HEK293 (cell line): ENCODE results near the gene ERO1B.

Experiments
- BCL11B ChIP-seq: fragments of 450-650 bp; formaldehyde crosslinking; IDR thresholded peaks from 2 replicates; pipeline ENCODE4 v1.5.1; 2016; ENCODE audit warnings: low read depth, missing biosample characterization, missing genetic modification characterization
- KLF1 ChIP-seq: fragments of 450-650 bp; formaldehyde crosslinking; IDR thresholded peaks from 2 replicates; pipeline ENCODE4 v1.5.1; 2016; ENCODE audit warnings: missing biosample characterization, missing genetic modification characterization
- KLF8 ChIP-seq: fragments of 450-650 bp; formaldehyde crosslinking; IDR thresholded peaks from 2 replicates; pipeline ENCODE4 v1.5.1; 2016; ENCODE audit warnings: missing biosample characterization, missing genetic modification characterization
- ZBTB17 ChIP-seq: fragments of 450-650 bp; formaldehyde crosslinking; IDR thresholded peaks from 2 replicates; pipeline ENCODE4 v1.5.1; 2016; ENCODE audit warnings: missing biosample characterization, missing genetic modification characterization
- ZBTB20 ChIP-seq: fragments of 450-650 bp; formaldehyde crosslinking; IDR thresholded peaks from 2 replicates; pipeline ENCODE4 v1.5.1; 2016; ENCODE audit warnings: missing biosample characterization, missing genetic modification characterization
- ZNF155 ChIP-seq: fragments of 450-650 bp; formaldehyde crosslinking; IDR thresholded peaks from 2 replicates; pipeline ENCODE4 v1.5.1; 2016; ENCODE audit warnings: missing biosample characterization, missing genetic modification characterization
- ZNF391 ChIP-seq: fragments of 450-650 bp; formaldehyde crosslinking; IDR thresholded peaks from 2 replicates; pipeline ENCODE4 v1.5.1; 2016; ENCODE audit warnings: low read depth, missing biosample characterization, missing genetic modification characterization, borderline replicate concordance
- ZNF433 ChIP-seq: fragments of 450-650 bp; formaldehyde crosslinking; IDR thresholded peaks from 2 replicates; pipeline ENCODE4 v1.5.1; 2016; ENCODE audit warnings: missing biosample characterization, missing genetic modification characterization, low read depth
- ZNF48 ChIP-seq: fragments of 450-650 bp; formaldehyde crosslinking; IDR thresholded peaks from 2 replicates; pipeline ENCODE4 v1.5.1; 2016; ENCODE audit warnings: missing biosample characterization, missing genetic modification characterization
- ZNF549 ChIP-seq: fragments of 450-650 bp; IDR thresholded peaks from 2 replicates; pipeline ENCODE4 v1.5.1; 2018; ENCODE audit warnings: missing biosample characterization, missing genetic modification characterization, mild to moderate bottlenecking, inconsistent platforms, moderate library complexity
- ZNF600 ChIP-seq: fragments of 450-650 bp; formaldehyde crosslinking; IDR thresholded peaks from 2 replicates; pipeline ENCODE4 v1.5.1; 2016; ENCODE audit warnings: missing biosample characterization, missing genetic modification characterization
- ZNF624 ChIP-seq: fragments of 450-650 bp; formaldehyde crosslinking; IDR thresholded peaks from 2 replicates; pipeline ENCODE4 v1.5.1; 2017; ENCODE audit warnings: missing biosample characterization, missing genetic modification characterization
- ZNF626 ChIP-seq: fragments of 450-650 bp; sonication (Bioruptor Pico); formaldehyde crosslinking; IDR thresholded peaks from 2 replicates; pipeline ENCODE4 v1.5.1; 2018; ENCODE audit warnings: missing biosample characterization, missing genetic modification characterization, inconsistent platforms
- ZNF768 ChIP-seq: fragments of 450-650 bp; formaldehyde crosslinking; IDR thresholded peaks from 2 replicates; pipeline ENCODE4 v1.5.1; 2018; ENCODE audit warnings: missing biosample characterization, mild to moderate bottlenecking, missing genetic modification characterization
- ZNF785 ChIP-seq: fragments of 450-650 bp; formaldehyde crosslinking; IDR thresholded peaks from 2 replicates; pipeline ENCODE4 v1.5.1; 2016; ENCODE audit warnings: missing biosample characterization, missing genetic modification characterization
- TF ChIP-seq, protein P1 (sequence below): fragments of 450-650 bp; IDR thresholded peaks from 2 replicates; pipeline ENCODE4 v1.5.1; 2018; ENCODE audit warnings: missing biosample characterization, missing genetic modification characterization
- TF ChIP-seq, protein P2 (sequence below): fragments of 450-650 bp; formaldehyde crosslinking; IDR thresholded peaks from 2 replicates; pipeline ENCODE4 v1.5.1; 2017; ENCODE audit warnings: missing biosample characterization, missing genetic modification characterization
- TF ChIP-seq, protein P3 (sequence below): fragments of 450-650 bp; formaldehyde crosslinking; IDR thresholded peaks from 2 replicates; pipeline ENCODE4 v1.5.1; 2016; ENCODE audit warnings: missing biosample characterization, missing genetic modification characterization
- TF ChIP-seq, protein P4 (sequence below): fragments of 450-650 bp; formaldehyde crosslinking; IDR thresholded peaks from 2 replicates; pipeline ENCODE4 v1.5.1; 2017; ENCODE audit warnings: missing biosample characterization, missing genetic modification characterization
- TF ChIP-seq, protein P5 (sequence below): fragments of 450-650 bp; formaldehyde crosslinking; IDR thresholded peaks from 2 replicates; pipeline ENCODE4 v1.5.1; 2016; ENCODE audit warnings: missing biosample characterization, missing genetic modification characterization
- TF ChIP-seq, protein P6 (sequence below): fragments of 450-650 bp; formaldehyde crosslinking; IDR thresholded peaks from 2 replicates; pipeline ENCODE4 v1.5.1; 2016; ENCODE audit warnings: missing biosample characterization, missing genetic modification characterization, low read depth
- TF ChIP-seq, protein P7 (sequence below): fragments of 450-650 bp; formaldehyde crosslinking; IDR thresholded peaks from 2 replicates; pipeline ENCODE4 v1.5.1; 2016; ENCODE audit warnings: missing biosample characterization, missing genetic modification characterization

Gene ERO1B

DNA sequence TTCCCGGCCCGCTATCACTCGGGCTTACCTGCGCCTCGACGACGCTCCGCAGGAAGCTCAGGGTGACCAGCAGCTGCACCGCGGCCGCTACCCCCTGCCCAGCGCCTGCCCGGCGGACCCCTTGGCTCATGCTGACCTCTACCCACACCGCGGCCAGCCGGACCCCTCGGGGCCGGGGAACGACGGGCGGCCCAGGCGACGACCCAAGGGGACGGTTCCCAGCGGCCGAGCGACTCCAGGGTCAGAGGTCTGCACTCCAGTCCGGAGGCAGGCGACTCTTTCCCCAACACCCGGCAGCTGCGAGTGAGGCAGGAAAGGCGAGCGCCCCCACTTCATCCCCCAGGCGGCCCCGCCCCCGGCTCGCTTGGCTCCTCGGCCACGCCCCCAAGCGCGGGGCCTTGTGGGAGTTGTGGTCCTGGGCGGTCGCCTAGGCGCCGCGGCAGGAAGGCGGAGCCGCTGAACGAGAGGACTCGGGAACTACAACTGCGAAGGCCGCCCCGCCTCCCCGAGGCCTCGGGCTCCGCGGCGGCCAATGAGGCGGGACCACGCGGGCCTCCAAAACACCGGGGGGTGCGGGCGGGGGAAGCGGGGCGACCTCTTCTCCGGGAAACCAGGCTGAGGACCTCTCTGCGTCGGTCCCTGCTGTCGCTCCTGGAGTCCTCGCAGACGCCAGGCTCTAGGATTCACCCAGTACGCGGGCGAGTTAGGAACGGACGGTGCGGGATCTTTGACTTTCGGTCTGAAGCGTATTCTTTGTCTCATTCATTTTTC lies at the start of gene ERO1B (continued):
- TF ChIP-seq, protein P1, sequence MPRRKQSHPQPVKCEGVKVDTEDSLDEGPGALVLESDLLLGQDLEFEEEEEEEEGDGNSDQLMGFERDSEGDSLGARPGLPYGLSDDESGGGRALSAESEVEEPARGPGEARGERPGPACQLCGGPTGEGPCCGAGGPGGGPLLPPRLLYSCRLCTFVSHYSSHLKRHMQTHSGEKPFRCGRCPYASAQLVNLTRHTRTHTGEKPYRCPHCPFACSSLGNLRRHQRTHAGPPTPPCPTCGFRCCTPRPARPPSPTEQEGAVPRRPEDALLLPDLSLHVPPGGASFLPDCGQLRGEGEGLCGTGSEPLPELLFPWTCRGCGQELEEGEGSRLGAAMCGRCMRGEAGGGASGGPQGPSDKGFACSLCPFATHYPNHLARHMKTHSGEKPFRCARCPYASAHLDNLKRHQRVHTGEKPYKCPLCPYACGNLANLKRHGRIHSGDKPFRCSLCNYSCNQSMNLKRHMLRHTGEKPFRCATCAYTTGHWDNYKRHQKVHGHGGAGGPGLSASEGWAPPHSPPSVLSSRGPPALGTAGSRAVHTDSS, result 0 out of 2 replicates have a peak, but pooled peaks have one; percentile 38
- TF ChIP-seq ZNF624 (tag by site-specific recombination) (peak; percentile 57; the same call in 1 of the 2 replicates), BCL11B (tag by site-specific recombination) (peak; percentile 99), ZNF433 (tag by site-specific recombination) (no peak), ZBTB20 (tag by site-specific recombination) (peak; percentile 85), KLF1 (tag by site-specific recombination) (peak; percentile 62), ZNF155 (tag by site-specific recombination) (no peak), ZNF626 (no peak), ZNF785 (tag by site-specific recombination) (0 out of 2 replicates have a peak, but pooled peaks have one; percentile 23), KLF8 (tag by site-specific recombination) (peak; percentile 64), ZNF391 (tag by site-specific recombination) (peak; percentile 70; the same call in 1 of the 2 replicates), ZNF549 (no peak), ZNF600 (tag by site-specific recombination) (peak; percentile 54; the same call in 1 of the 2 replicates), ZNF768 (tag by site-specific recombination) (no peak), ZNF48 (tag by site-specific recombination) (no peak), ZBTB17 (peak; percentile 83)
- TF ChIP-seq, protein P2, sequence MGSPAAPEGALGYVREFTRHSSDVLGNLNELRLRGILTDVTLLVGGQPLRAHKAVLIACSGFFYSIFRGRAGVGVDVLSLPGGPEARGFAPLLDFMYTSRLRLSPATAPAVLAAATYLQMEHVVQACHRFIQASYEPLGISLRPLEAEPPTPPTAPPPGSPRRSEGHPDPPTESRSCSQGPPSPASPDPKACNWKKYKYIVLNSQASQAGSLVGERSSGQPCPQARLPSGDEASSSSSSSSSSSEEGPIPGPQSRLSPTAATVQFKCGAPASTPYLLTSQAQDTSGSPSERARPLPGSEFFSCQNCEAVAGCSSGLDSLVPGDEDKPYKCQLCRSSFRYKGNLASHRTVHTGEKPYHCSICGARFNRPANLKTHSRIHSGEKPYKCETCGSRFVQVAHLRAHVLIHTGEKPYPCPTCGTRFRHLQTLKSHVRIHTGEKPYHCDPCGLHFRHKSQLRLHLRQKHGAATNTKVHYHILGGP (tag by site-specific recombination), result no peak
- TF ChIP-seq, protein P3, sequence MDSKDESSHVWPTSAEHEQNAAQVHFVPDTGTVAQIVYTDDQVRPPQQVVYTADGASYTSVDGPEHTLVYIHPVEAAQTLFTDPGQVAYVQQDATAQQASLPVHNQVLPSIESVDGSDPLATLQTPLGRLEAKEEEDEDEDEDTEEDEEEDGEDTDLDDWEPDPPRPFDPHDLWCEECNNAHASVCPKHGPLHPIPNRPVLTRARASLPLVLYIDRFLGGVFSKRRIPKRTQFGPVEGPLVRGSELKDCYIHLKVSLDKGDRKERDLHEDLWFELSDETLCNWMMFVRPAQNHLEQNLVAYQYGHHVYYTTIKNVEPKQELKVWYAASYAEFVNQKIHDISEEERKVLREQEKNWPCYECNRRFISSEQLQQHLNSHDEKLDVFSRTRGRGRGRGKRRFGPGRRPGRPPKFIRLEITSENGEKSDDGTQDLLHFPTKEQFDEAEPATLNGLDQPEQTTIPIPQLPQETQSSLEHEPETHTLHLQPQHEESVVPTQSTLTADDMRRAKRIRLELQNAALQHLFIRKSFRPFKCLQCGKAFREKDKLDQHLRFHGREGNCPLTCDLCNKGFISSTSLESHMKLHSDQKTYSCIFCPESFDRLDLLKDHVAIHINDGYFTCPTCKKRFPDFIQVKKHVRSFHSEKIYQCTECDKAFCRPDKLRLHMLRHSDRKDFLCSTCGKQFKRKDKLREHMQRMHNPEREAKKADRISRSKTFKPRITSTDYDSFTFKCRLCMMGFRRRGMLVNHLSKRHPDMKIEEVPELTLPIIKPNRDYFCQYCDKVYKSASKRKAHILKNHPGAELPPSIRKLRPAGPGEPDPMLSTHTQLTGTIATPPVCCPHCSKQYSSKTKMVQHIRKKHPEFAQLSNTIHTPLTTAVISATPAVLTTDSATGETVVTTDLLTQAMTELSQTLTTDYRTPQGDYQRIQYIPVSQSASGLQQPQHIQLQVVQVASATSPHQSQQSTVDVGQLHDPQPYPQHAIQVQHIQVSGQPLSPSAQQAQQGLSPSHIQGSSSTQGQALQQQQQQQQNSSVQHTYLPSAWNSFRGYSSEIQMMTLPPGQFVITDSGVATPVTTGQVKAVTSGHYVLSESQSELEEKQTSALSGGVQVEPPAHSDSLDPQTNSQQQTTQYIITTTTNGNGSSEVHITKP, result peak; percentile 91
- TF ChIP-seq, protein P4, sequence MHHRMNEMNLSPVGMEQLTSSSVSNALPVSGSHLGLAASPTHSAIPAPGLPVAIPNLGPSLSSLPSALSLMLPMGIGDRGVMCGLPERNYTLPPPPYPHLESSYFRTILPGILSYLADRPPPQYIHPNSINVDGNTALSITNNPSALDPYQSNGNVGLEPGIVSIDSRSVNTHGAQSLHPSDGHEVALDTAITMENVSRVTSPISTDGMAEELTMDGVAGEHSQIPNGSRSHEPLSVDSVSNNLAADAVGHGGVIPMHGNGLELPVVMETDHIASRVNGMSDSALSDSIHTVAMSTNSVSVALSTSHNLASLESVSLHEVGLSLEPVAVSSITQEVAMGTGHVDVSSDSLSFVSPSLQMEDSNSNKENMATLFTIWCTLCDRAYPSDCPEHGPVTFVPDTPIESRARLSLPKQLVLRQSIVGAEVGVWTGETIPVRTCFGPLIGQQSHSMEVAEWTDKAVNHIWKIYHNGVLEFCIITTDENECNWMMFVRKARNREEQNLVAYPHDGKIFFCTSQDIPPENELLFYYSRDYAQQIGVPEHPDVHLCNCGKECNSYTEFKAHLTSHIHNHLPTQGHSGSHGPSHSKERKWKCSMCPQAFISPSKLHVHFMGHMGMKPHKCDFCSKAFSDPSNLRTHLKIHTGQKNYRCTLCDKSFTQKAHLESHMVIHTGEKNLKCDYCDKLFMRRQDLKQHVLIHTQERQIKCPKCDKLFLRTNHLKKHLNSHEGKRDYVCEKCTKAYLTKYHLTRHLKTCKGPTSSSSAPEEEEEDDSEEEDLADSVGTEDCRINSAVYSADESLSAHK (tag by site-specific recombination), result no peak
- TF ChIP-seq, protein P5, sequence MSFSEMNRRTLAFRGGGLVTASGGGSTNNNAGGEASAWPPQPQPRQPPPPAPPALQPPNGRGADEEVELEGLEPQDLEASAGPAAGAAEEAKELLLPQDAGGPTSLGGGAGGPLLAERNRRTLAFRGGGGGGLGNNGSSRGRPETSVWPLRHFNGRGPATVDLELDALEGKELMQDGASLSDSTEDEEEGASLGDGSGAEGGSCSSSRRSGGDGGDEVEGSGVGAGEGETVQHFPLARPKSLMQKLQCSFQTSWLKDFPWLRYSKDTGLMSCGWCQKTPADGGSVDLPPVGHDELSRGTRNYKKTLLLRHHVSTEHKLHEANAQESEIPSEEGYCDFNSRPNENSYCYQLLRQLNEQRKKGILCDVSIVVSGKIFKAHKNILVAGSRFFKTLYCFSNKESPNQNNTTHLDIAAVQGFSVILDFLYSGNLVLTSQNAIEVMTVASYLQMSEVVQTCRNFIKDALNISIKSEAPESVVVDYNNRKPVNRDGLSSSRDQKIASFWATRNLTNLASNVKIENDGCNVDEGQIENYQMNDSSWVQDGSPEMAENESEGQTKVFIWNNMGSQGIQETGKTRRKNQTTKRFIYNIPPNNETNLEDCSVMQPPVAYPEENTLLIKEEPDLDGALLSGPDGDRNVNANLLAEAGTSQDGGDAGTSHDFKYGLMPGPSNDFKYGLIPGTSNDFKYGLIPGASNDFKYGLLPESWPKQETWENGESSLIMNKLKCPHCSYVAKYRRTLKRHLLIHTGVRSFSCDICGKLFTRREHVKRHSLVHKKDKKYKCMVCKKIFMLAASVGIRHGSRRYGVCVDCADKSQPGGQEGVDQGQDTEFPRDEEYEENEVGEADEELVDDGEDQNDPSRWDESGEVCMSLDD (tag by site-specific recombination), result peak; percentile 97
- TF ChIP-seq, protein P6, sequence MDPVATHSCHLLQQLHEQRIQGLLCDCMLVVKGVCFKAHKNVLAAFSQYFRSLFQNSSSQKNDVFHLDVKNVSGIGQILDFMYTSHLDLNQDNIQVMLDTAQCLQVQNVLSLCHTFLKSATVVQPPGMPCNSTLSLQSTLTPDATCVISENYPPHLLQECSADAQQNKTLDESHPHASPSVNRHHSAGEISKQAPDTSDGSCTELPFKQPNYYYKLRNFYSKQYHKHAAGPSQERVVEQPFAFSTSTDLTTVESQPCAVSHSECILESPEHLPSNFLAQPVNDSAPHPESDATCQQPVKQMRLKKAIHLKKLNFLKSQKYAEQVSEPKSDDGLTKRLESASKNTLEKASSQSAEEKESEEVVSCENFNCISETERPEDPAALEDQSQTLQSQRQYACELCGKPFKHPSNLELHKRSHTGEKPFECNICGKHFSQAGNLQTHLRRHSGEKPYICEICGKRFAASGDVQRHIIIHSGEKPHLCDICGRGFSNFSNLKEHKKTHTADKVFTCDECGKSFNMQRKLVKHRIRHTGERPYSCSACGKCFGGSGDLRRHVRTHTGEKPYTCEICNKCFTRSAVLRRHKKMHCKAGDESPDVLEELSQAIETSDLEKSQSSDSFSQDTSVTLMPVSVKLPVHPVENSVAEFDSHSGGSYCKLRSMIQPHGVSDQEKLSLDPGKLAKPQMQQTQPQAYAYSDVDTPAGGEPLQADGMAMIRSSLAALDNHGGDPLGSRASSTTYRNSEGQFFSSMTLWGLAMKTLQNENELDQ, result no peak
- TF ChIP-seq, protein P7, sequence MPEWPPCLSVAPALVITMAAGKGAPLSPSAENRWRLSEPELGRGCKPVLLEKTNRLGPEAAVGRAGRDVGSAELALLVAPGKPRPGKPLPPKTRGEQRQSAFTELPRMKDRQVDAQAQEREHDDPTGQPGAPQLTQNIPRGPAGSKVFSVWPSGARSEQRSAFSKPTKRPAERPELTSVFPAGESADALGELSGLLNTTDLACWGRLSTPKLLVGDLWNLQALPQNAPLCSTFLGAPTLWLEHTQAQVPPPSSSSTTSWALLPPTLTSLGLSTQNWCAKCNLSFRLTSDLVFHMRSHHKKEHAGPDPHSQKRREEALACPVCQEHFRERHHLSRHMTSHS (tag by site-specific recombination), result no peak
